ENCODE data around the gene RIT2. TPM values are rescaled to one million over a fixed set of nuclear protein-coding genes. Genes with fewer than 3 reads are reported as not detected.

The RIT2 gene
- total RNA-seq, 2 donors from 2014 or later: not detected

DNA sequence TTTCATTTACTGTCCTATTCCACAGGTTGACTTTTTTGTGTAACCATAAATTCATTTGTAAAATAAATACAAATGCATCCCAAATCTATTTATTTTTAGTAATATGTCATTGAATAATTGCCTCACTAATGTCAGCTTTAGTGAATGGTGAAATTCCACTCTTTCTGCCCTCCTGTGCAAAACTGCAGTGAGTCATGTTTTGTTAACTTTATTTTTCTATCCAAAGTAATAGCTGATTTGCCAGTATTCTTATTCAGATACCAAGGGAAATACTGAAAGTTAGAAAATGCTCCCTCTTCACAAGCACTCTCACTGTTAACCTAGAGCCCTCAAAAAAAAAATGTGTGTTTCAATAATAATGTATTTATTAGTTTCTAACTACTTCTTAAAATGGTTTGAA lies 322.8 kb downstream of the RIT2 start:
- peaks cover 0 to 4% of the 10 kb centered on the region in 2 donors for H3K9me3 ChIP-seq
- no peaks in the 10 kb centered on the region for H3K36me3 ChIP-seq
- no peak overlapping the region for H3K4me3 ChIP-seq

DNA sequence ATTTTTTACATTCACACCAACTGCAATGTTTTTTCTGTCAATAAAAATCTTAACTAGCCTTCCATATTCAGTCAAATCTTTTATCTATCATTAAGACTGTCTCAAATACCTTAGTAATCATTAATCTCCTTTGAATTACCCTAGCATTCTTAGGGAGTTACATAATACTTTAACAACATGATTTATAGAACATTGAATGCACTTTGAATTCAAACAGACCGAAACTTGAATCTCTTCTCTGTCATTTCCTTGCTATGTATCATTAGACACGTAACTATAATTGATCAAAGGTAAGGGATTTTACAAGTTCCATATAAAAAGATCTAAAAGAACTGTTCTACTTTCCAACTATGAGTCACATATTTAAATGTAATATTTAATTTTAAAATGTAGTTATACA lies 330.9 kb downstream of the RIT2 start:
- no peaks in the 10 kb centered on the region for H3K36me3 ChIP-seq
- peaks cover 0 to 3% of the 10 kb centered on the region in 2 donors for H3K9me3 ChIP-seq
- H3K4me3 ChIP-seq: no peak overlapping the region
- H3K27ac ChIP-seq: no peak overlapping the region
- no peaks in the 10 kb centered on the region for H3K27me3 ChIP-seq
- no peak for DNase-seq (ENCODE audit: low spot score)
- TF ChIP-seq, protein P1, sequence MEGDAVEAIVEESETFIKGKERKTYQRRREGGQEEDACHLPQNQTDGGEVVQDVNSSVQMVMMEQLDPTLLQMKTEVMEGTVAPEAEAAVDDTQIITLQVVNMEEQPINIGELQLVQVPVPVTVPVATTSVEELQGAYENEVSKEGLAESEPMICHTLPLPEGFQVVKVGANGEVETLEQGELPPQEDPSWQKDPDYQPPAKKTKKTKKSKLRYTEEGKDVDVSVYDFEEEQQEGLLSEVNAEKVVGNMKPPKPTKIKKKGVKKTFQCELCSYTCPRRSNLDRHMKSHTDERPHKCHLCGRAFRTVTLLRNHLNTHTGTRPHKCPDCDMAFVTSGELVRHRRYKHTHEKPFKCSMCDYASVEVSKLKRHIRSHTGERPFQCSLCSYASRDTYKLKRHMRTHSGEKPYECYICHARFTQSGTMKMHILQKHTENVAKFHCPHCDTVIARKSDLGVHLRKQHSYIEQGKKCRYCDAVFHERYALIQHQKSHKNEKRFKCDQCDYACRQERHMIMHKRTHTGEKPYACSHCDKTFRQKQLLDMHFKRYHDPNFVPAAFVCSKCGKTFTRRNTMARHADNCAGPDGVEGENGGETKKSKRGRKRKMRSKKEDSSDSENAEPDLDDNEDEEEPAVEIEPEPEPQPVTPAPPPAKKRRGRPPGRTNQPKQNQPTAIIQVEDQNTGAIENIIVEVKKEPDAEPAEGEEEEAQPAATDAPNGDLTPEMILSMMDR (IDR thresholded peaks at IDR 0.05): no peak
- H3K4me1 ChIP-seq: no peaks in the 10 kb centered on the region

More for the DNA sequence above, 322.8 kb downstream of the RIT2 start:
- Histone ChIP-seq H3K4me1 (no peaks in the 10 kb centered on the region), H3K27ac (no peak overlapping the region), H3K27me3 (no peaks in the 10 kb centered on the region)
- TF ChIP-seq, protein P1 (IDR thresholded peaks at IDR 0.05): no peak
- no peak for DNase-seq (ENCODE audit: low spot score)

DNA sequence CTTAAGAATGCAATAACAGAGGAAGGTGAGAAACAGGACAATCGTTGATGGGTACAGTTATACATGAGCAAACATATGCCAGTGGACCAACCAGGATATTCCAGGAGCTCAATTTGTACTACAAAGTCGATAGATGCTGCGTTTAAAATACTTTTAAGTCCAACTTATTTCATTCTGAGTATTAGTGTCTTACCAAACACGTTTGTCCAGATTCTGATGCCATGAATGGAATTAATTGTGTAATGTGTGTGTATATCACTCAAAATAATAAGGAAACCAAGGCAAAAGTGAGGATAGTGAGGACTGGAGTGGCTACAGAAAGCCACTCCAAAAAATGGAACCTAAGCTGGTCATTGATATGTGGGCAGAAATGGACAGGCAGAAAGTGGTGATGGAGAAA lies 332.6 kb downstream of the RIT2 start:
- no peak overlapping the region for H3K27ac ChIP-seq
- H3K27me3 ChIP-seq: no peaks in the 10 kb centered on the region
- H3K4me1 ChIP-seq: no peaks in the 10 kb centered on the region
- H3K4me3 ChIP-seq: no peak overlapping the region
- no peak for DNase-seq (ENCODE audit: low spot score)
- H3K9me3 ChIP-seq: no peaks in the 10 kb centered on the region
- no peaks in the 10 kb centered on the region for H3K36me3 ChIP-seq
- TF ChIP-seq, protein P1 (IDR thresholded peaks at IDR 0.05): no peak

DNA sequence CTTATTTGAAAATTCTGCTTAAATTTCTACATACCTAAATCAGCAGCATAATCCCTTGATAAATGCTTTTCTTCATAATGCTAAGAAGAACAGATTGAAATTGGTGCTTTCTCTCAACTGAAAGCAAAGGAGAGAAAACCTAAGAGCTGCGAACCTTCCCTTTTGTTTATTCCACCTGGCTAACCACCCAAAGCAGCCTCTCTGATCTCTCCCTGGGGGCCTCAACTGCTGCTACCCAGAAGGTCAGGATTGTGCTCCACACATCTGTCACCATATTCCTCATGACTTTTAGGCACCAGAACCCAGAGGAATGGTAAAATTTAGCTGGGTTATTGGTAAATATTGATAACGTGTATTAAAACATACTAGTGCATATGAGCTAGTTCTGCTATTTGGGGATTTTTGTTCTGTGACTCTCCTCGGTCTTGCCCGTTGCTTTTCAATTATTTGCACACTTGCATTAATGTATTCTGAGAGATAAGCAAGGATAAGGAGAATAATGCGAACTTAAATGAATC lies 334.1 kb downstream of the RIT2 start:
- H3K4me3 ChIP-seq: no peak overlapping the region
- DNase-seq (ENCODE audit: low spot score): no peak

DNA sequence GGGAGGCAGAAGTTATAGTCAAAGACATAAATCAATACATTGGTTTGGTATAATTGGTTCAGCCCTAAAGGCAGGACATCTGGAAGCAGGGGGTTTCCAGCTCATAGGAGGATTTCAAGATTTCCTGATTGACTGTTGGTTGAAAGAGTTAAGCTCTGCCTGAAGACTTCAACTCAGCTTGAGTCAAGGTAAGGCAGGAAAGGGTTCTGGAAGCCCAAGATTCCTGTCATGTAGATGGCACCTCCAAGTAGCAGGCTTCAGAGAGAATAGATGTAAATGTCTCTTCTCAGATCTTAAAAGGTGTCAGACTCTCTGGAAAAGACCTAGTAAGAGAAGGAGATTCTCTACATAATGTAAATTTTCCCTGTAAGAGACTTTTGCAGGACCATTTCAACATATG lies 335.3 kb downstream of the RIT2 start:
- no peak overlapping the region for H3K4me3 ChIP-seq
- H3K36me3 ChIP-seq: no peaks in the 10 kb centered on the region
- no peaks in the 10 kb centered on the region for H3K27me3 ChIP-seq
- H3K9me3 ChIP-seq: no peaks in the 10 kb centered on the region
- TF ChIP-seq, protein P1 (IDR thresholded peaks at IDR 0.05): no peak
- no peak for DNase-seq (ENCODE audit: low spot score)
- no peaks in the 10 kb centered on the region for H3K4me1 ChIP-seq
- H3K27ac ChIP-seq: no peak overlapping the region

More for the DNA sequence above, 334.1 kb downstream of the RIT2 start:
- H3K36me3 ChIP-seq: no peaks in the 10 kb centered on the region
- H3K4me1 ChIP-seq: no peaks in the 10 kb centered on the region
- no peaks in the 10 kb centered on the region for H3K9me3 ChIP-seq
- TF ChIP-seq, protein P1 (IDR thresholded peaks at IDR 0.05): no peak
- no peaks in the 10 kb centered on the region for H3K27me3 ChIP-seq
- H3K27ac ChIP-seq: no peak overlapping the region

DNA sequence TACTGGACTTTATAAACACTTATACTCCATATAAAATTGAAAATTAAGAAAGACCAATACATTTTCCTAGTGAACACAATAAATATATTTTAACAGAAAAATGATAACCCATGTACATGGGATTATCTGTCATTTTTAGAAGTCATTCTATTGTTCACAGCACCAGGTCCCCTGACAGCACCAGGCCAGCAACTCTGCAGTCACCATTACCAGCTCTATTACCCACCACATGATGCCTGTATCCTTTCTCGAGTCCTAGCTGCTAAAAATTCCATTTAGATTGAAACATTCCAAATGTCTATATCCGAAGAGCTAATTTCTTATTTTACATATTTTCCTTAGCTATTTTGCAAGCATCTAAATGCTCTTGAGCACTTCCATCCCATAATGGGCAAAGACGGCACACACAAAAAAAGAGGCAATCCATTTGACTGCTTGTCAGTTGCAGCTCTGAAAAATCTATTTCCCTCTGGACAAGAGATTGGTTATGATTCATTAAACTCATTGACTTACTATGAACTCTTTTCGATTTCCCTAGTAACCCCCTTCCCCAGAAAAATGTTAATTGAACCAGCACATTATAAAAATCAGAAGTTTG lies 336.9 kb downstream of the RIT2 start:
- Histone ChIP-seq H3K27ac (no peak overlapping the region), H3K9me3 (no peaks in the 10 kb centered on the region), H3K4me1 (no peaks in the 10 kb centered on the region), H3K27me3 (no peaks in the 10 kb centered on the region), H3K4me3 (no peak overlapping the region), H3K36me3 (no peaks in the 10 kb centered on the region)
- no peak for DNase-seq (ENCODE audit: low spot score)
- TF ChIP-seq, protein P1 (IDR thresholded peaks at IDR 0.05): no peak
